GM12878 (cell line): ENCODE results near the gene ABCG2. TPM values are rescaled to one million over a fixed set of nuclear protein-coding genes. Genes with fewer than 3 reads are reported as not detected.

Source experiments
- ATAC-seq: fragments of 200-7000 bp; cut with Tn5 transposase; 3 replicates; pipeline ENCODE4 v1.9.1; 2020; ENCODE audit warnings: mild to moderate bottlenecking, moderate library complexity
- BruUV-seq: library from RNA; stranded (reverse); fragments of 400-500 nt; replicated peaks from 2 replicates; lab custom pipeline; 2021; lab: Mats Ljungman, UMichigan
- CTCF ChIA-PET: fragments of 300-600 bp; sonication (Branson Sonifier 250); formaldehyde crosslinking; extraction: SDS; loops from one replicate; lab custom pipeline; 2021; ENCODE audit warnings: inconsistent platforms; lab: Yijun Ruan, JAX
- POLR2A ChIA-PET: fragments of 350-600 bp; formaldehyde crosslinking; extraction: SDS; loops from one replicate; lab custom pipeline; 2021; ENCODE audit warnings: inconsistent platforms; lab: Charles Lee
- RAD21 ChIA-PET: fragments of 300-600 bp; sonication (Branson Sonifier 250); formaldehyde crosslinking; loops from one replicate; lab custom pipeline; 2023; ENCODE audit warnings: antibody characterized with exemption; ENCODE audit not compliant: unreplicated experiment; lab: Charles Lee
- SMC1A ChIA-PET: fragments of 300-600 bp; sonication (Branson Sonifier 250); formaldehyde crosslinking; loops from one replicate; lab custom pipeline; 2023; ENCODE audit not compliant: unreplicated experiment, uncharacterized antibody; lab: Charles Lee
- DNase-seq: peaks from one replicate; pipeline ENCODE4 v3.0.0-alpha.2; 2011; ENCODE audit warnings: low read depth, low spot score
- FAIRE-seq: peaks from 3 replicates; lab custom pipeline; 2011; peaks lifted over from hg19 to GRCh38; lab: Jason Lieb, UNC
- H2AFZ ChIP-seq: 2 replicates; pipeline ENCODE4 v1.6.0; 2011; ENCODE audit warnings: low read depth, low read length, control low read depth; ENCODE audit not compliant: control insufficient read depth
- H3K27ac ChIP-seq: 2 replicates; pipeline ENCODE4 v1.5.1; 2011; ENCODE audit warnings: control low read depth; ENCODE audit not compliant: control insufficient read depth, insufficient read depth
- H3K27me3 ChIP-seq, 2 experiments: replicated peaks in 1 of 2; 2 replicates each; pipeline versions ENCODE4 v1.6.0 to v1.6.1; 2011; ENCODE audit warnings: low read length in 1 of 2; ENCODE audit not compliant: control insufficient read depth in 2 of 2, insufficient read depth in 2 of 2
- H3K36me3 ChIP-seq, 2 experiments: 2 replicates each; pipeline ENCODE4 v1.5.1; 2011; ENCODE audit warnings: low read length in 1 of 2; ENCODE audit not compliant: control insufficient read depth in 2 of 2, insufficient read depth in 2 of 2
- H3K4me1 ChIP-seq: 2 replicates; pipeline ENCODE4 v1.6.1; 2011; ENCODE audit warnings: mild to moderate bottlenecking, low read length, moderate library complexity, mixed read lengths; ENCODE audit not compliant: control insufficient read depth, insufficient read depth
- H3K4me2 ChIP-seq: 2 replicates; pipeline ENCODE4 v1.6.0; 2011; ENCODE audit warnings: control low read depth; ENCODE audit not compliant: control insufficient read depth, insufficient read depth
- H3K4me3 ChIP-seq: fragments of 200-600 bp; sonication (generic); 2 replicates; pipeline ENCODE4 v1.5.1; 2016
- H3K79me2 ChIP-seq: 2 replicates; pipeline ENCODE4 v1.6.0; 2011; ENCODE audit warnings: low read length; ENCODE audit not compliant: control insufficient read depth, insufficient read depth
- H3K9ac ChIP-seq: 2 replicates; pipeline ENCODE4 v1.8.0; 2011; ENCODE audit warnings: low read length, control low read depth, mixed read lengths; ENCODE audit not compliant: control insufficient read depth, insufficient read depth
- H3K9me3 ChIP-seq: replicated peaks from 3 replicates; pipeline ENCODE4 v1.5.1; 2011; ENCODE audit warnings: mild to moderate bottlenecking, low read length; ENCODE audit not compliant: control insufficient read depth, insufficient read depth
- H4K20me1 ChIP-seq: 2 replicates; pipeline ENCODE4 v1.6.0; 2011; ENCODE audit not compliant: control insufficient read depth, insufficient read depth
- CREB1 ChIP-seq: IDR thresholded peaks from 2 replicates; pipeline ENCODE4 v1.6.1; 2012; ENCODE audit warnings: low read depth, mild to moderate bottlenecking, inconsistent platforms
- EP300 ChIP-seq, 2 experiments: fragments of 150-350 bp in 1 of 2; IDR thresholded peaks; 2 replicates each; pipeline ENCODE4 v1.6.1; 2011 to 2012; ENCODE audit warnings: low read depth in 2 of 2, low read length in 2 of 2, borderline replicate concordance in 1 of 2, improper control_type of control experiment in 1 of 2, inconsistent platforms in 1 of 2; ENCODE audit not compliant: control insufficient read depth in 1 of 2
- NFYA ChIP-seq: IDR thresholded peaks from 2 replicates; pipeline ENCODE4 v1.6.1; 2011; ENCODE audit warnings: low read depth, mild to moderate bottlenecking, low read length, improper control_type of control experiment, borderline replicate concordance
- PAX5 ChIP-seq: IDR thresholded peaks from 2 replicates; pipeline ENCODE4 v1.6.1; 2011; ENCODE audit warnings: low read depth, low read length, borderline replicate concordance
- RAD21 ChIP-seq: IDR thresholded peaks from 2 replicates; pipeline ENCODE4 v1.6.1; 2011; ENCODE audit warnings: mild to moderate bottlenecking, low read depth, low read length, moderate library complexity; ENCODE audit not compliant: insufficient read depth
- RB1 ChIP-seq: fragments of 450-650 bp; formaldehyde crosslinking; IDR thresholded peaks from 2 replicates; pipeline ENCODE4 v1.6.1; 2017; ENCODE audit warnings: mild to moderate bottlenecking, borderline replicate concordance
- TCF3 ChIP-seq: IDR thresholded peaks from 2 replicates; pipeline ENCODE4 v1.6.1; 2012; ENCODE audit warnings: low read depth, mild to moderate bottlenecking, low read length, borderline replicate concordance; ENCODE audit not compliant: insufficient read depth
- ZNF622 ChIP-seq: fragments of 450-650 bp; IDR thresholded peaks from 2 replicates; pipeline ENCODE4 v1.6.1; 2017; ENCODE audit warnings: mild to moderate bottlenecking, inconsistent platforms
- in situ Hi-C: fragments of 300-500 bp; cut with MboI; formaldehyde crosslinking; loops from 9 replicates; pipeline ENCODE4 v1.14.3; 2018; ENCODE audit warnings: mixed read lengths
- intact Hi-C: fragments of 100-400 bp; cut with micrococcal nuclease; formaldehyde crosslinking; loops from one replicate; pipeline ENCODE4 v1.14.2; 2022; ENCODE audit not compliant: unreplicated experiment
- polyA plus RNA-seq, 11 experiments: library from polyadenylated mRNA; depleted of rRNA in 4 of 11; unstranded in 6 of 11; stranded (reverse) in 5 of 11; fragments of >200 nt; fragmentation: Nextera tagmentation in 4 of 11; fragmentation: Illumina TruSeq in 1 of 11; extraction: Ambion mirVana in 4 of 11; extraction: Trizol in 1 of 11; gene quantifications; 1 replicate in 1 of 11; 2 replicates in 10 of 11; pipeline versions ENCODE4 v1.2.1 to v1.2.3, GENCODE V29; 2011 to 2016; ENCODE audit warnings: inconsistent platforms in 2 of 11, missing spikeins in 2 of 11, low read depth in 1 of 11
- total RNA-seq, 4 experiments: library from RNA; depleted of rRNA in 3 of 4; stranded (reverse); fragments of >200 nt in 3 of 4; fragmentation: Illumina TruSeq in 1 of 4; extraction: Trizol in 1 of 4; gene quantifications; 2 replicates each; pipeline versions ENCODE4 v1.2.1 to v1.2.3, GENCODE V29; 2013 to 2021
- TF ChIP-seq, protein P1 (sequence below): IDR thresholded peaks from 2 replicates; pipeline ENCODE4 v1.6.1; 2012; ENCODE audit warnings: improper control_type of control experiment, low read depth, low read length; ENCODE audit not compliant: insufficient replicate concordance
- TF ChIP-seq, protein P2 (sequence below): fragments of 450-650 bp; IDR thresholded peaks from 2 replicates; pipeline ENCODE4 v1.6.1; 2017; ENCODE audit warnings: mild to moderate bottlenecking, moderate library complexity
- TF ChIP-seq, protein P3 (sequence below): fragments of 450-650 bp; IDR thresholded peaks from 2 replicates; pipeline ENCODE4 v1.6.1; 2017; ENCODE audit warnings: borderline replicate concordance
- TF ChIP-seq, protein P4 (sequence below): fragments of 450-650 bp; IDR thresholded peaks from 2 replicates; pipeline ENCODE4 v1.6.1; 2017; ENCODE audit warnings: low read depth, mild to moderate bottlenecking, moderate library complexity

ABCG2 gene
- total and polyA plus RNA-seq, 10 of the 15 experiments (the other 5 are each of a cell fraction or from before 2014, with no cell fraction given) = 0.03 to 0.06 (median 0.04) TPM; not detected in 7

DNA sequence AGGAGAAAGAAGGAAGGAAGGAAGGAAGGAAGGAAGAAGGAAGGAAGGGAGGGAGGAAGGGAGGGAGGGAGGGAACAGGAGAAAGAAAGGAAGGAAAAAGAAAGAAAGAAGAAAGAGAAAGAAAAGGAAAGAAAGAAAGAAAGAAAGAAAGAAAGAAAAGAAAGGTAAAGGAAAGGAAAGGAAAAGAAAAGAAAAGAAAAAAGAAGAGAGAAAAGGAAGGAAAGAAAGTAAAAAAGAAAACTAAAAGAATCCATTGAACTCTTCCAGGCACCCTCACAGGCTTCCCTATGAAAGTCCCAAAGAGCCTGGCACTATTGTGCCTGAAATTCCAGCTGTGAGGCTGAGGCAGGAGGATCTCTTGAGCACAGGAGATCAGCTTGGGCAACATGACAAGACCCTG is 11.5 kb downstream of the ABCG2 start:
- Histone ChIP-seq H4K20me1 (no peaks in the 10 kb centered on the region), H3K4me3 (no peak overlapping the region), H3K27ac (no peak overlapping the region), H3K36me3 (no peaks in the 10 kb centered on the region), H3K4me1 (no peaks in the 10 kb centered on the region), H3K4me2 (no peak overlapping the region), H3K27me3 (no peaks in the 10 kb centered on the region; a peak in 1 of 4 replicates), H3K79me2 (no peaks in the 10 kb centered on the region), H3K9ac (no peak overlapping the region), H3K9me3 (no peaks in the 10 kb centered on the region), H2AFZ (no peak overlapping the region)
- ChIA-PET RAD21 (no interaction called here), CTCF (no interaction called here), SMC1A (no interaction called here), POLR2A (no interaction called here)
- in situ Hi-C loops = no loop called here
- no TSS peak for BruUV-seq
- DNase-seq (no peak), ATAC-seq (no peak), FAIRE-seq (no peak)
- intact Hi-C loops = no loop called here
- TF ChIP-seq, protein P1, sequence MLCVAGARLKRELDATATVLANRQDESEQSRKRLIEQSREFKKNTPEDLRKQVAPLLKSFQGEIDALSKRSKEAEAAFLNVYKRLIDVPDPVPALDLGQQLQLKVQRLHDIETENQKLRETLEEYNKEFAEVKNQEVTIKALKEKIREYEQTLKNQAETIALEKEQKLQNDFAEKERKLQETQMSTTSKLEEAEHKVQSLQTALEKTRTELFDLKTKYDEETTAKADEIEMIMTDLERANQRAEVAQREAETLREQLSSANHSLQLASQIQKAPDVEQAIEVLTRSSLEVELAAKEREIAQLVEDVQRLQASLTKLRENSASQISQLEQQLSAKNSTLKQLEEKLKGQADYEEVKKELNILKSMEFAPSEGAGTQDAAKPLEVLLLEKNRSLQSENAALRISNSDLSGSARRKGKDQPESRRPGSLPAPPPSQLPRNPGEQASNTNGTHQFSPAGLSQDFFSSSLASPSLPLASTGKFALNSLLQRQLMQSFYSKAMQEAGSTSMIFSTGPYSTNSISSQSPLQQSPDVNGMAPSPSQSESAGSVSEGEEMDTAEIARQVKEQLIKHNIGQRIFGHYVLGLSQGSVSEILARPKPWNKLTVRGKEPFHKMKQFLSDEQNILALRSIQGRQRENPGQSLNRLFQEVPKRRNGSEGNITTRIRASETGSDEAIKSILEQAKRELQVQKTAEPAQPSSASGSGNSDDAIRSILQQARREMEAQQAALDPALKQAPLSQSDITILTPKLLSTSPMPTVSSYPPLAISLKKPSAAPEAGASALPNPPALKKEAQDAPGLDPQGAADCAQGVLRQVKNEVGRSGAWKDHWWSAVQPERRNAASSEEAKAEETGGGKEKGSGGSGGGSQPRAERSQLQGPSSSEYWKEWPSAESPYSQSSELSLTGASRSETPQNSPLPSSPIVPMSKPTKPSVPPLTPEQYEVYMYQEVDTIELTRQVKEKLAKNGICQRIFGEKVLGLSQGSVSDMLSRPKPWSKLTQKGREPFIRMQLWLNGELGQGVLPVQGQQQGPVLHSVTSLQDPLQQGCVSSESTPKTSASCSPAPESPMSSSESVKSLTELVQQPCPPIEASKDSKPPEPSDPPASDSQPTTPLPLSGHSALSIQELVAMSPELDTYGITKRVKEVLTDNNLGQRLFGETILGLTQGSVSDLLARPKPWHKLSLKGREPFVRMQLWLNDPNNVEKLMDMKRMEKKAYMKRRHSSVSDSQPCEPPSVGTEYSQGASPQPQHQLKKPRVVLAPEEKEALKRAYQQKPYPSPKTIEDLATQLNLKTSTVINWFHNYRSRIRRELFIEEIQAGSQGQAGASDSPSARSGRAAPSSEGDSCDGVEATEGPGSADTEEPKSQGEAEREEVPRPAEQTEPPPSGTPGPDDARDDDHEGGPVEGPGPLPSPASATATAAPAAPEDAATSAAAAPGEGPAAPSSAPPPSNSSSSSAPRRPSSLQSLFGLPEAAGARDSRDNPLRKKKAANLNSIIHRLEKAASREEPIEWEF = no peak
- TF ChIP-seq TCF3 = no peak
- TF ChIP-seq PAX5 = no peak
- TF ChIP-seq RB1 = no peak
- no peak for TF ChIP-seq ZNF622
- TF ChIP-seq EP300 (IDR thresholded peaks at IDR 0.05; ENCODE audit: borderline replicate concordance in 1 of 2, control insufficient read depth in 1 of 2, low read depth in 2 of 2, low read length in 2 of 2) = no peak
- TF ChIP-seq, protein P2, sequence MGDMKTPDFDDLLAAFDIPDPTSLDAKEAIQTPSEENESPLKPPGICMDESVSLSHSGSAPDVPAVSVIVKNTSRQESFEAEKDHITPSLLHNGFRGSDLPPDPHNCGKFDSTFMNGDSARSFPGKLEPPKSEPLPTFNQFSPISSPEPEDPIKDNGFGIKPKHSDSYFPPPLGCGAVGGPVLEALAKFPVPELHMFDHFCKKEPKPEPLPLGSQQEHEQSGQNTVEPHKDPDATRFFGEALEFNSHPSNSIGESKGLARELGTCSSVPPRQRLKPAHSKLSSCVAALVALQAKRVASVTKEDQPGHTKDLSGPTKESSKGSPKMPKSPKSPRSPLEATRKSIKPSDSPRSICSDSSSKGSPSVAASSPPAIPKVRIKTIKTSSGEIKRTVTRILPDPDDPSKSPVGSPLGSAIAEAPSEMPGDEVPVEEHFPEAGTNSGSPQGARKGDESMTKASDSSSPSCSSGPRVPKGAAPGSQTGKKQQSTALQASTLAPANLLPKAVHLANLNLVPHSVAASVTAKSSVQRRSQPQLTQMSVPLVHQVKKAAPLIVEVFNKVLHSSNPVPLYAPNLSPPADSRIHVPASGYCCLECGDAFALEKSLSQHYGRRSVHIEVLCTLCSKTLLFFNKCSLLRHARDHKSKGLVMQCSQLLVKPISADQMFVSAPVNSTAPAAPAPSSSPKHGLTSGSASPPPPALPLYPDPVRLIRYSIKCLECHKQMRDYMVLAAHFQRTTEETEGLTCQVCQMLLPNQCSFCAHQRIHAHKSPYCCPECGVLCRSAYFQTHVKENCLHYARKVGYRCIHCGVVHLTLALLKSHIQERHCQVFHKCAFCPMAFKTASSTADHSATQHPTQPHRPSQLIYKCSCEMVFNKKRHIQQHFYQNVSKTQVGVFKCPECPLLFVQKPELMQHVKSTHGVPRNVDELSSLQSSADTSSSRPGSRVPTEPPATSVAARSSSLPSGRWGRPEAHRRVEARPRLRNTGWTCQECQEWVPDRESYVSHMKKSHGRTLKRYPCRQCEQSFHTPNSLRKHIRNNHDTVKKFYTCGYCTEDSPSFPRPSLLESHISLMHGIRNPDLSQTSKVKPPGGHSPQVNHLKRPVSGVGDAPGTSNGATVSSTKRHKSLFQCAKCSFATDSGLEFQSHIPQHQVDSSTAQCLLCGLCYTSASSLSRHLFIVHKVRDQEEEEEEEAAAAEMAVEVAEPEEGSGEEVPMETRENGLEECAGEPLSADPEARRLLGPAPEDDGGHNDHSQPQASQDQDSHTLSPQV = no peak
- no peak for TF ChIP-seq NFYA
- TF ChIP-seq, protein P3, sequence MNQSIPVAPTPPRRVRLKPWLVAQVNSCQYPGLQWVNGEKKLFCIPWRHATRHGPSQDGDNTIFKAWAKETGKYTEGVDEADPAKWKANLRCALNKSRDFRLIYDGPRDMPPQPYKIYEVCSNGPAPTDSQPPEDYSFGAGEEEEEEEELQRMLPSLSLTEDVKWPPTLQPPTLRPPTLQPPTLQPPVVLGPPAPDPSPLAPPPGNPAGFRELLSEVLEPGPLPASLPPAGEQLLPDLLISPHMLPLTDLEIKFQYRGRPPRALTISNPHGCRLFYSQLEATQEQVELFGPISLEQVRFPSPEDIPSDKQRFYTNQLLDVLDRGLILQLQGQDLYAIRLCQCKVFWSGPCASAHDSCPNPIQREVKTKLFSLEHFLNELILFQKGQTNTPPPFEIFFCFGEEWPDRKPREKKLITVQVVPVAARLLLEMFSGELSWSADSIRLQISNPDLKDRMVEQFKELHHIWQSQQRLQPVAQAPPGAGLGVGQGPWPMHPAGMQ = no peak
- TF ChIP-seq RAD21 = no peak
- TF ChIP-seq, protein P4, sequence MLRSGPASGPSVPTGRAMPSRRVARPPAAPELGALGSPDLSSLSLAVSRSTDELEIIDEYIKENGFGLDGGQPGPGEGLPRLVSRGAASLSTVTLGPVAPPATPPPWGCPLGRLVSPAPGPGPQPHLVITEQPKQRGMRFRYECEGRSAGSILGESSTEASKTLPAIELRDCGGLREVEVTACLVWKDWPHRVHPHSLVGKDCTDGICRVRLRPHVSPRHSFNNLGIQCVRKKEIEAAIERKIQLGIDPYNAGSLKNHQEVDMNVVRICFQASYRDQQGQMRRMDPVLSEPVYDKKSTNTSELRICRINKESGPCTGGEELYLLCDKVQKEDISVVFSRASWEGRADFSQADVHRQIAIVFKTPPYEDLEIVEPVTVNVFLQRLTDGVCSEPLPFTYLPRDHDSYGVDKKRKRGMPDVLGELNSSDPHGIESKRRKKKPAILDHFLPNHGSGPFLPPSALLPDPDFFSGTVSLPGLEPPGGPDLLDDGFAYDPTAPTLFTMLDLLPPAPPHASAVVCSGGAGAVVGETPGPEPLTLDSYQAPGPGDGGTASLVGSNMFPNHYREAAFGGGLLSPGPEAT = no peak
- no peak for TF ChIP-seq CREB1
